PFSK-1 (cell line): Measurements from ENCODE around the gene MEIS3.

Experiments used
- FOXP2 ChIP-seq: optimal IDR thresholded peaks from 2 replicates; pipeline ENCODE3; 2011; ENCODE audit warnings: borderline replicate concordance, control low read depth, inconsistent platforms; ENCODE audit not compliant: insufficient read depth; ENCODE audit errors: extremely low read length, extremely low read depth
- POLR2AphosphoS5 ChIP-seq: IDR thresholded peaks from 2 replicates; pipeline ENCODE4 v1.6.1; 2012; ENCODE audit warnings: low read depth, mild to moderate bottlenecking, control low read depth, low read length, moderate library complexity
- SIN3A ChIP-seq: IDR thresholded peaks from 2 replicates; pipeline ENCODE4 v1.6.1; 2012; ENCODE audit warnings: mild to moderate bottlenecking, low read length, moderate library complexity, borderline replicate concordance; ENCODE audit not compliant: insufficient read depth
- TAF1 ChIP-seq: IDR thresholded peaks from 2 replicates; pipeline ENCODE4 v1.6.1; 2012; ENCODE audit warnings: low read length, control low read depth, borderline replicate concordance; ENCODE audit not compliant: insufficient read depth
- TF ChIP-seq, protein P1 (sequence below), 2 experiments: IDR thresholded peaks; 2 replicates each; pipeline versions ENCODE4 v1.6.1 to v1.8.0; 2011 to 2012; ENCODE audit warnings: low read depth in 2 of 2, low read length in 2 of 2, control low read depth in 1 of 2, inconsistent platforms in 1 of 2, mild to moderate bottlenecking in 1 of 2, moderate library complexity in 1 of 2; ENCODE audit not compliant: insufficient read depth in 1 of 2

The MEIS3 gene

DNA sequence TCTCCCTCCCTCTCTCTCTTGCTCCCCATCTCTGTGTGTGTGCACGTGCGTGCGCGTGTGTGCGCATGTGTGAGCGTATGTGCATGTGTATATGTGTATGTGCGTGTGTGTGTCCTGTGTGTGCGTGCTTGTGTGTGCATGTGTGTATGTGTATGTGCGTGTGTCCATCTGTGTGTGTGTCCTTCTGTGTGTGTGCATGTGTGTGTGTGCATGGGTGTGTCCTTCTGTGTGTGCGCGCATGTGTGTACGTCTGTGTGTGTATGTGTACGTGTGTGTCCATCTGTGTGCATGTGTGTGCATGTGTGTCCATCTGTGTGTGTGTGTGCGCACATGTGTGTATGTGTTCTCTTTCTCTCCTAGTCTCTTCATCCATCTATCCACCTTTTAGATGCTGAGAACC, 40.1 kb upstream of the MEIS3 start:
- TF ChIP-seq, protein P1, sequence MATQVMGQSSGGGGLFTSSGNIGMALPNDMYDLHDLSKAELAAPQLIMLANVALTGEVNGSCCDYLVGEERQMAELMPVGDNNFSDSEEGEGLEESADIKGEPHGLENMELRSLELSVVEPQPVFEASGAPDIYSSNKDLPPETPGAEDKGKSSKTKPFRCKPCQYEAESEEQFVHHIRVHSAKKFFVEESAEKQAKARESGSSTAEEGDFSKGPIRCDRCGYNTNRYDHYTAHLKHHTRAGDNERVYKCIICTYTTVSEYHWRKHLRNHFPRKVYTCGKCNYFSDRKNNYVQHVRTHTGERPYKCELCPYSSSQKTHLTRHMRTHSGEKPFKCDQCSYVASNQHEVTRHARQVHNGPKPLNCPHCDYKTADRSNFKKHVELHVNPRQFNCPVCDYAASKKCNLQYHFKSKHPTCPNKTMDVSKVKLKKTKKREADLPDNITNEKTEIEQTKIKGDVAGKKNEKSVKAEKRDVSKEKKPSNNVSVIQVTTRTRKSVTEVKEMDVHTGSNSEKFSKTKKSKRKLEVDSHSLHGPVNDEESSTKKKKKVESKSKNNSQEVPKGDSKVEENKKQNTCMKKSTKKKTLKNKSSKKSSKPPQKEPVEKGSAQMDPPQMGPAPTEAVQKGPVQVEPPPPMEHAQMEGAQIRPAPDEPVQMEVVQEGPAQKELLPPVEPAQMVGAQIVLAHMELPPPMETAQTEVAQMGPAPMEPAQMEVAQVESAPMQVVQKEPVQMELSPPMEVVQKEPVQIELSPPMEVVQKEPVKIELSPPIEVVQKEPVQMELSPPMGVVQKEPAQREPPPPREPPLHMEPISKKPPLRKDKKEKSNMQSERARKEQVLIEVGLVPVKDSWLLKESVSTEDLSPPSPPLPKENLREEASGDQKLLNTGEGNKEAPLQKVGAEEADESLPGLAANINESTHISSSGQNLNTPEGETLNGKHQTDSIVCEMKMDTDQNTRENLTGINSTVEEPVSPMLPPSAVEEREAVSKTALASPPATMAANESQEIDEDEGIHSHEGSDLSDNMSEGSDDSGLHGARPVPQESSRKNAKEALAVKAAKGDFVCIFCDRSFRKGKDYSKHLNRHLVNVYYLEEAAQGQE (IDR thresholded peaks at IDR 0.05; ENCODE audit: insufficient read depth in 1 of 2, low read depth in 2 of 2, low read length in 2 of 2) = no peak
- TF ChIP-seq POLR2AphosphoS5 (no peak), TAF1 (no peak), FOXP2 (no peak), SIN3A (no peak)

DNA sequence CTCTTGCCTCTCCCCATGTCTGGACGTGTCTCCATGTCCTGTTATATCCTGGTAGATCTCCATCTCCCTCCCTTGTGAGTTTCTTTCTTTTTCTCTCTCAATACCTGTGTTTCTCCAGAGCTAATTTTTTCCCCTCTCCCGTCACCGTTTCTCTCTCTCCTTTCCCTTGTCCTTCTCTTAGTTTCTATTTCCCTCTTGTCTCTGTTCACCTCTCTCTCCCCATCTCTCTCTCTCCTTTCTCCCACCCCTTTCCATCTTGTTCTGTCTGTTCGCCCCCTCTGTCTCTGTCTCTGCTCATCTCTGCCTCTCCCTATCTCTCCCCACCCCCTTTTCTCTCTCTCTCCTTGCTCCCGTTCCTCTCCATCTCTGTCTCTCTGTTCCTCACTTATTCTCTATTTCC, 39.3 kb upstream of the MEIS3 start:
- no peak for TF ChIP-seq SIN3A
- TF ChIP-seq TAF1 = no peak
- no peak for TF ChIP-seq POLR2AphosphoS5
- no peak for TF ChIP-seq FOXP2
- TF ChIP-seq, protein P1 (IDR thresholded peaks at IDR 0.05; ENCODE audit: insufficient read depth in 1 of 2, low read depth in 2 of 2, low read length in 2 of 2) = no peak

DNA sequence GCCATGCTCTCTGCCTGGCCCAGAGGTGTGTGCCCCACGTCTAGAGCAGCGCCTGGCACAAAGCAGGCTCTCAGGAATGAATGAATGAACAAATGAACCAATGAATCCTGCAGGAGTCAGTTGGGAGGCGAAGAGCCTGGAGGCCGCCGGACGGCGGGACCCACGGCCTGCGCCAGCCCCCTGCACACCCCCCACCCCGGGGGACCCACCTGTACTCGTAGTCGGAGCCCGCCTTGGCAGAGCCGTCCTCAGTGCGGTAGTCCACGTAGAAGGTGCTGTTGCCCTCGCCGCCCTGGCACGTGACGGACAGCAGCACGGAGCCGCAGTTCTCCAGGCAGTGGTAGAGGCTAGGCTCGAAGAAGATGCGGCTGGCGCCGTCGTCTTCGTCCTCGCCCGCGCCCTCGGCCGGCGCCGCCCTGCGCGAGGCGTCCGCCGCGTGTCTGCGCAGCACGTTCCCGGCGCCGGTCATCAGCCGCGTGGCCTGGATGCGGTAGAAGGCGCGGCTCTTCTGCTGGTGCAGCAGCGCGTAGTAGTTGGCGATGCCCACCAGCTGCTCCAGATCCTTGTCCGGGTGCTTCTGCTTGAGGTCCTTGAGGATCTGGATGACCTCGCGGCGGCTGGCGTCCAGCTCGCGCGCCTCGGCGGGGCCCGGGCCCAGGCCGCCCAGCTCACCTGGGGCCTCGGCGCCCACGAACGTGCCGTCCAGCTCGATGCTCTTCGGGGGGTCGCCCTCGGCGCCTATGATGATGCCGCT, 37.6 kb upstream of the MEIS3 start:
- TF ChIP-seq FOXP2 (no peak), POLR2AphosphoS5 (no peak), TAF1 (no peak)
- TF ChIP-seq, protein P1 (IDR thresholded peaks at IDR 0.05; ENCODE audit: insufficient read depth in 1 of 2, low read depth in 2 of 2, low read length in 2 of 2) = no peak

DNA sequence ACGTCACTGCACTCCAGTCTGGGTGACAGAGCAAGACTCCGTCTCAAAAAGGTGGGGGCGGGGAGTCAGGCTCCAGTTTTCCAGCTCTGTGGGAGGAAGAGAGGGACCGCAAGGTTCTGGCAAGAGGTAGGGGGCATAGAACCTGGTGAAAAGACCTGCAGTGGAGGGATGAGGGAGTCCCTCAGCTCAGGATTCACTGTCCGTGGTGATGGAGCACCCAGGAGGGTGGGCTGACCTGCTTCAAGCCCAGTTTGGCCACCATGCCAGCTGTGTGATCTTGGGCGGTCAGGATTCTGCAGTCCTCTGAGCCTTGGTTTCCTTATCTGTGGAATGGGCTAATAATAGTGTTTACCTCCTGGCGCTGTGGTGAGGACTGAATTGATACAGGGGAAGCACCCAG, 31.2 kb upstream of the MEIS3 start:
- TF ChIP-seq, protein P1 (IDR thresholded peaks at IDR 0.05; ENCODE audit: insufficient read depth in 1 of 2, low read depth in 2 of 2, low read length in 2 of 2) = peak in 1 of 2 experiments; percentile 51; a peak in 1 of 4 replicates
- no peak for TF ChIP-seq FOXP2

DNA sequence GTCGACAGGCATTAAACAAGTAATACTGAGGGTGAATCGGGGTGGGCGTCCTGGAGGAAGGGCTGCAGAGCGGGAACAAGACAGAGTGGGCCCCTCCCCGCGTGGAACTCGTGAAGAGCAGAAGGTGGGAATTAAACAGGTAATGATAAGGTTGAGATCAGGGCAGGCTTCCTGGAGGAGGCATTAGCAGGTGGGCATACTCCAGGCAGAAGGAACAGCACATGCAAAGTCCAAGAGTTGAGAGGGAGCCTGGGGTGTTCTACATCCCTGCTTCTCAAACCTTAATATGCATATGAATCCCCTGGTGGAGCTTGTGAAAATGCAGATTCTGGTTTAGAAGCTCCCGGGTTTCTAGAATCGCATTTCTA, 29.0 kb upstream of the MEIS3 start:
- TF ChIP-seq POLR2AphosphoS5 = no peak
- TF ChIP-seq, protein P1 (IDR thresholded peaks at IDR 0.05; ENCODE audit: insufficient read depth in 1 of 2, low read depth in 2 of 2, low read length in 2 of 2) = no peak
- no peak for TF ChIP-seq SIN3A
- TF ChIP-seq FOXP2 = no peak
- TF ChIP-seq TAF1 = no peak
